PFSK-1 (cell line): ENCODE results near the gene ASB12. TPM values are rescaled to one million over a fixed set of nuclear protein-coding genes. Genes with fewer than 3 reads are reported as not detected.

Experiments
- FOXP2 ChIP-seq: optimal IDR thresholded peaks from 2 replicates; pipeline ENCODE3; 2011; ENCODE audit warnings: borderline replicate concordance, control low read depth, inconsistent platforms; ENCODE audit not compliant: insufficient read depth; ENCODE audit errors: extremely low read length, extremely low read depth
- POLR2AphosphoS5 ChIP-seq: IDR thresholded peaks from 2 replicates; pipeline ENCODE4 v1.6.1; 2012; ENCODE audit warnings: low read depth, mild to moderate bottlenecking, control low read depth, low read length, moderate library complexity
- REST ChIP-seq, 2 experiments: IDR thresholded peaks; 2 replicates each; pipeline versions ENCODE4 v1.6.1 to v1.8.0; 2011 to 2012; ENCODE audit warnings: low read depth in 2 of 2, low read length in 2 of 2, control low read depth in 1 of 2, inconsistent platforms in 1 of 2, mild to moderate bottlenecking in 1 of 2, moderate library complexity in 1 of 2; ENCODE audit not compliant: insufficient read depth in 1 of 2
- SIN3A ChIP-seq: IDR thresholded peaks from 2 replicates; pipeline ENCODE4 v1.6.1; 2012; ENCODE audit warnings: mild to moderate bottlenecking, low read length, moderate library complexity, borderline replicate concordance; ENCODE audit not compliant: insufficient read depth
- TAF1 ChIP-seq: IDR thresholded peaks from 2 replicates; pipeline ENCODE4 v1.6.1; 2012; ENCODE audit warnings: low read length, control low read depth, borderline replicate concordance; ENCODE audit not compliant: insufficient read depth
- polyA plus RNA-seq: library from polyadenylated mRNA; unstranded; fragments of >200 nt; gene quantifications from one replicate; pipeline ENCODE4 v1.2.1, GENCODE V29; 2012; ENCODE audit warnings: low read depth, missing spikeins; ENCODE audit not compliant: insufficient read length

The ASB12 gene
- polyA plus RNA-seq = not detected

- TF ChIP-seq TAF1 (no peak), FOXP2 (no peak), POLR2AphosphoS5 (no peak), REST (IDR thresholded peaks at IDR 0.05; ENCODE audit: insufficient read depth in 1 of 2, low read depth in 2 of 2, low read length in 2 of 2) (no peak)
Measured at GRCh38 chrX:64230123-64230970, at the start of gene ASB12. TSS of gene ASB12 (minus strand) at chrX:64230607. CDS start at chrX:64225650, 4,957 bp downstream.

GRCh38 chrX:64265265-64265664, 34.9 kb upstream of the ASB12 start:
- no peak for TF ChIP-seq REST (IDR thresholded peaks at IDR 0.05; ENCODE audit: insufficient read depth in 1 of 2, low read depth in 2 of 2, low read length in 2 of 2)
- TF ChIP-seq TAF1 = no peak
- no peak for TF ChIP-seq POLR2AphosphoS5
- no peak for TF ChIP-seq SIN3A
- no peak for TF ChIP-seq FOXP2

GRCh38 chrX:64229154-64229553, 1.3 kb downstream of the ASB12 start:
- TF ChIP-seq REST (IDR thresholded peaks at IDR 0.05; ENCODE audit: insufficient read depth in 1 of 2, low read depth in 2 of 2, low read length in 2 of 2) = no peak
- no peak for TF ChIP-seq FOXP2
- no peak for TF ChIP-seq POLR2AphosphoS5
- no peak for TF ChIP-seq SIN3A
- TF ChIP-seq TAF1 = no peak

GRCh38 chrX:64218023-64218422, 12.4 kb downstream of the ASB12 start:
- TF ChIP-seq TAF1 (no peak), FOXP2 (no peak), REST (IDR thresholded peaks at IDR 0.05; ENCODE audit: insufficient read depth in 1 of 2, low read depth in 2 of 2, low read length in 2 of 2) (no peak), SIN3A (no peak), POLR2AphosphoS5 (no peak)

- TF ChIP-seq POLR2AphosphoS5 (no peak), REST (IDR thresholded peaks at IDR 0.05; ENCODE audit: insufficient read depth in 1 of 2, low read depth in 2 of 2, low read length in 2 of 2) (no peak), TAF1 (no peak), FOXP2 (no peak), SIN3A (no peak)
Measured at GRCh38 chrX:64206556-64207162, 23.7 kb downstream of the ASB12 start.
